Measurements from ENCODE around the gene KLHDC8A. TPM values are rescaled to one million over a fixed set of nuclear protein-coding genes. Genes with fewer than 3 reads are reported as not detected.

The KLHDC8A gene
- polyA plus RNA-seq, 1 donor (not counting 4 experiments of a cell fraction or from before 2014, with no cell fraction given) = not detected

- peaks cover 39% of the 10 kb centered on the region for H3K27me3 ChIP-seq (ENCODE audit: control insufficient read depth, extremely low read depth, insufficient read depth, low read length)
- H3K9me1 ChIP-seq (ENCODE audit: control insufficient read depth, extremely low read depth, insufficient read depth, low read length) = no peaks in the 10 kb centered on the region
- no peaks in the 10 kb centered on the region for H3K79me2 ChIP-seq (ENCODE audit: control insufficient read depth, insufficient read depth, low read length)
- peak overlapping the region; percentile 34 for H3K4me2 ChIP-seq (ENCODE audit: control insufficient read depth, extremely low read depth, insufficient read depth, low read depth, low read length)
- FAIRE-seq (no peak), DNase-seq (ENCODE audit: low read depth, low spot score) (no peak)
- H2AFZ ChIP-seq (ENCODE audit: control insufficient read depth, low read length) = no peak overlapping the region
- peaks cover 3% of the 10 kb centered on the region for H4K20me1 ChIP-seq (ENCODE audit: control insufficient read depth, extremely low read depth, insufficient read depth, low read length)
- no peaks in the 10 kb centered on the region for H3K36me3 ChIP-seq (ENCODE audit: control insufficient read depth in 2 of 2, extremely low read depth in 1 of 2, insufficient read depth in 2 of 2, low read length in 2 of 2)
- no peak overlapping the region for H3K27ac ChIP-seq (ENCODE audit: control insufficient read depth, insufficient read depth, low read length)
- no peaks in the 10 kb centered on the region for H3K9me3 ChIP-seq (ENCODE audit: control insufficient read depth, low read depth, low read length)
- peaks cover 6% of the 10 kb centered on the region for H3K4me1 ChIP-seq (ENCODE audit: control insufficient read depth, extremely low read depth, insufficient read depth, low read length)
- dilution Hi-C loops (cut with MboI; ENCODE audit: extremely low pct_ligation_motif_present, low sequenced_read_pairs) = no loop called here
- H3K9ac ChIP-seq (ENCODE audit: control insufficient read depth, extremely low read depth, insufficient read depth, low read length) = no peak overlapping the region
- TF ChIP-seq CTCF (optimal IDR thresholded peaks at IDR 0.05 in 1 of 3, IDR thresholded peaks at IDR 0.05 in 1 of 3, conservative IDR thresholded peaks at IDR 0.05 in 1 of 3; ENCODE audit: extremely low read depth in 1 of 3, insufficient read depth in 2 of 3, low read length in 3 of 3) (peak in 1 of 3 experiments; percentile 6), EZH2 (IDR thresholded peaks at IDR 0.05; ENCODE audit: low read length) (peak; percentile 63)
- no peak overlapping the region for H3K4me3 ChIP-seq (ENCODE audit: control insufficient read depth in 2 of 3, extremely low read depth in 1 of 3, insufficient read depth in 2 of 3, low read depth in 1 of 3, low read length in 3 of 3)
Observed at GRCh38 chr1:205343431-205344065, 13.2 kb downstream of the KLHDC8A start.

GRCh38 chr1:205342986-205343385 lies 13.7 kb downstream of the KLHDC8A start:
- H3K4me3 ChIP-seq (ENCODE audit: control insufficient read depth in 2 of 3, extremely low read depth in 1 of 3, insufficient read depth in 2 of 3, low read depth in 1 of 3, low read length in 3 of 3) = no peak overlapping the region
- H4K20me1 ChIP-seq (ENCODE audit: control insufficient read depth, extremely low read depth, insufficient read depth, low read length) = peaks cover 3% of the 10 kb centered on the region

More at GRCh38 chr1:205342986-205343385, 13.7 kb downstream of the KLHDC8A start:
- Histone ChIP-seq H3K9ac (ENCODE audit: control insufficient read depth, extremely low read depth, insufficient read depth, low read length) (no peak overlapping the region), H3K9me1 (ENCODE audit: control insufficient read depth, extremely low read depth, insufficient read depth, low read length) (no peaks in the 10 kb centered on the region), H3K4me2 (ENCODE audit: control insufficient read depth, extremely low read depth, insufficient read depth, low read depth, low read length) (no peak overlapping the region), H3K27me3 (ENCODE audit: control insufficient read depth, extremely low read depth, insufficient read depth, low read length) (peaks cover 39% of the 10 kb centered on the region), H3K9me3 (ENCODE audit: control insufficient read depth, low read depth, low read length) (no peaks in the 10 kb centered on the region), H3K4me1 (ENCODE audit: control insufficient read depth, extremely low read depth, insufficient read depth, low read length) (peaks cover 6% of the 10 kb centered on the region), H3K27ac (ENCODE audit: control insufficient read depth, insufficient read depth, low read length) (no peak overlapping the region), H3K36me3 (ENCODE audit: control insufficient read depth in 2 of 2, extremely low read depth in 1 of 2, insufficient read depth in 2 of 2, low read length in 2 of 2) (no peaks in the 10 kb centered on the region), H2AFZ (ENCODE audit: control insufficient read depth, low read length) (no peak overlapping the region), H3K79me2 (ENCODE audit: control insufficient read depth, insufficient read depth, low read length) (no peaks in the 10 kb centered on the region)
- FAIRE-seq = no peak
- DNase-seq (ENCODE audit: low read depth, low spot score) = no peak
- no peak for TF ChIP-seq CTCF (optimal IDR thresholded peaks at IDR 0.05 in 1 of 3, IDR thresholded peaks at IDR 0.05 in 1 of 3, conservative IDR thresholded peaks at IDR 0.05 in 1 of 3; ENCODE audit: extremely low read depth in 1 of 3, insufficient read depth in 2 of 3, low read length in 3 of 3)
- dilution Hi-C loops (cut with MboI; ENCODE audit: extremely low pct_ligation_motif_present, low sequenced_read_pairs) = no loop called here

All from keratinocyte (primary cell).